Hepatocyte (in vitro differentiated cells): ENCODE results near the gene INPP4B. TPM values are rescaled to one million over a fixed set of nuclear protein-coding genes. Genes with fewer than 3 reads are reported as not detected.

Experiments used
- DNase-seq: peaks from one replicate; pipeline ENCODE4 v3.0.0-alpha.2; 2016; ENCODE audit warnings: low spot score
- H2AFZ ChIP-seq: fragments of 200-600 bp; sonication (generic); 2 replicates; pipeline ENCODE4 v1.6.0; 2016; ENCODE audit warnings: antibody characterized with exemption, mild to moderate bottlenecking
- H3K27ac ChIP-seq: fragments of 200-600 bp; sonication (generic); 2 replicates; pipeline ENCODE4 v1.5.1; 2016; ENCODE audit warnings: mild to moderate bottlenecking
- H3K27me3 ChIP-seq: fragments of 200-600 bp; sonication (generic); 2 replicates; pipeline ENCODE4 v1.6.1; 2016
- H3K36me3 ChIP-seq: fragments of 200-600 bp; sonication (generic); replicated peaks from 2 replicates; pipeline ENCODE4 v1.5.1; 2016; ENCODE audit warnings: low read depth; ENCODE audit not compliant: insufficient read depth
- H3K4me1 ChIP-seq: fragments of 200-600 bp; sonication (generic); 2 replicates; pipeline ENCODE4 v1.5.1; 2016; ENCODE audit warnings: mild to moderate bottlenecking, moderate library complexity; ENCODE audit not compliant: insufficient read depth
- H3K4me2 ChIP-seq: fragments of 200-600 bp; sonication (generic); 2 replicates; pipeline ENCODE4 v1.6.0; 2016
- H3K4me3 ChIP-seq: fragments of 200-600 bp; sonication (generic); 2 replicates; pipeline ENCODE4 v1.5.1; 2016; ENCODE audit warnings: mild to moderate bottlenecking
- H3K79me2 ChIP-seq: fragments of 200-600 bp; sonication (generic); 2 replicates; pipeline ENCODE4 v1.6.0; 2017; ENCODE audit warnings: mild to moderate bottlenecking
- H3K9me2 ChIP-seq: fragments of 200-600 bp; sonication (generic); replicated peaks from 2 replicates; pipeline ENCODE4 v1.6.0; 2017; ENCODE audit warnings: mild to moderate bottlenecking; ENCODE audit not compliant: insufficient read depth
- H3K9me3 ChIP-seq: fragments of 200-600 bp; sonication (generic); 2 replicates; pipeline ENCODE4 v1.5.1; 2016; ENCODE audit warnings: low read depth, mild to moderate bottlenecking
- H4K20me1 ChIP-seq: fragments of 200-600 bp; sonication (generic); 2 replicates; pipeline ENCODE4 v1.6.0; 2016; ENCODE audit warnings: mild to moderate bottlenecking; ENCODE audit not compliant: insufficient read depth, poor library complexity, severe bottlenecking
- CTCF ChIP-seq: fragments of 200-600 bp; sonication (generic); IDR thresholded peaks from 2 replicates; pipeline ENCODE4 v1.5.1; 2016; ENCODE audit warnings: antibody characterized with exemption, mild to moderate bottlenecking; ENCODE audit not compliant: poor library complexity
- EZH2 ChIP-seq: fragments of 200-600 bp; sonication (generic); IDR thresholded peaks from 2 replicates; pipeline ENCODE4 v1.6.1; 2016; ENCODE audit warnings: antibody characterized with exemption, mild to moderate bottlenecking, borderline replicate concordance
- EZH2phosphoT487 ChIP-seq: fragments of 200-600 bp; sonication (generic); IDR thresholded peaks from one replicate; pipeline ENCODE4 v1.6.1; 2018; ENCODE audit warnings: antibody characterized with exemption, mild to moderate bottlenecking, low read depth, moderate library complexity; ENCODE audit not compliant: unreplicated experiment, severe bottlenecking
- WGBS: methylation state at CpG from one replicate; pipeline ENCODE4 v1.1.6; 2016; ENCODE audit warnings: low lambda C conversion rate; ENCODE audit errors: missing lambda C conversion rate; 5-methylcytosine and 5-hydroxymethylcytosine counted together
- polyA plus RNA-seq: library from polyadenylated mRNA; unstranded; fragments of >200 nt; fragmentation: Nextera tagmentation; extraction: Ambion mirVana; gene quantifications from 2 replicates; pipeline ENCODE4 v1.2.1, GENCODE V29; 2016
- total RNA-seq: library from RNA; depleted of rRNA; stranded (reverse); fragments of >200 nt; gene quantifications from 2 replicates; pipeline ENCODE4 v1.2.3, GENCODE V29; 2014

The INPP4B gene
- total and polyA plus RNA-seq, 2 experiments from 2014 or later = 4.2 to 7.1 TPM

- H3K4me2 ChIP-seq = no peak overlapping the region
- no peak overlapping the region for H2AFZ ChIP-seq
- no peaks in the 10 kb centered on the region for H4K20me1 ChIP-seq
- no peaks in the 10 kb centered on the region for H3K4me1 ChIP-seq
- no peaks in the 10 kb centered on the region for H3K79me2 ChIP-seq
- no peak for DNase-seq
- H3K27ac ChIP-seq = no peak overlapping the region
- H3K4me3 ChIP-seq = no peak overlapping the region
- no peak for TF ChIP-seq EZH2phosphoT487
- TF ChIP-seq EZH2 = no peak
- no peak for TF ChIP-seq CTCF
- H3K36me3 ChIP-seq = no peaks in the 10 kb centered on the region
- no peaks in the 10 kb centered on the region for H3K27me3 ChIP-seq
- no peaks in the 10 kb centered on the region for H3K9me3 ChIP-seq
- no peaks in the 10 kb centered on the region for H3K9me2 ChIP-seq
These were observed 645.1 kb downstream of the INPP4B start for GRCh38 chr4:142201041-142201440.

GRCh38 chr4:142194905-142195304, 651.2 kb downstream of the INPP4B start:
- Histone ChIP-seq H3K36me3 (no peaks in the 10 kb centered on the region), H3K4me3 (no peak overlapping the region), H2AFZ (no peak overlapping the region), H3K79me2 (no peaks in the 10 kb centered on the region), H3K4me2 (no peak overlapping the region), H3K9me3 (no peaks in the 10 kb centered on the region), H3K9me2 (no peaks in the 10 kb centered on the region), H4K20me1 (no peaks in the 10 kb centered on the region), H3K27ac (no peak overlapping the region), H3K4me1 (no peaks in the 10 kb centered on the region), H3K27me3 (no peaks in the 10 kb centered on the region)
- 77% methylated on average over 2 of the region's 2 CpGs for WGBS
- no peak for TF ChIP-seq EZH2
- no peak for TF ChIP-seq CTCF
- no peak for TF ChIP-seq EZH2phosphoT487
- no peak for DNase-seq

- H3K4me3 ChIP-seq = no peak overlapping the region
- no peak for TF ChIP-seq EZH2phosphoT487
- no peak for TF ChIP-seq CTCF
- no peak for TF ChIP-seq EZH2
- no peaks in the 10 kb centered on the region for H3K9me3 ChIP-seq
- H3K79me2 ChIP-seq = no peaks in the 10 kb centered on the region
- no peak overlapping the region for H2AFZ ChIP-seq
- no peaks in the 10 kb centered on the region for H3K9me2 ChIP-seq
- H3K27me3 ChIP-seq = no peaks in the 10 kb centered on the region
- no peaks in the 10 kb centered on the region for H3K36me3 ChIP-seq
- no peak overlapping the region for H3K27ac ChIP-seq
- DNase-seq = no peak
- H3K4me2 ChIP-seq = no peak overlapping the region
- H4K20me1 ChIP-seq = no peaks in the 10 kb centered on the region
- H3K4me1 ChIP-seq = no peaks in the 10 kb centered on the region
- WGBS = 58% methylated on average over 3 of the region's 3 CpGs
These were observed 654.2 kb downstream of the INPP4B start for GRCh38 chr4:142191901-142192300.

GRCh38 chr4:142181021-142181420, 665.1 kb downstream of the INPP4B start:
- no peak overlapping the region for H3K4me2 ChIP-seq
- 94% methylated on average over 3 of the region's 3 CpGs for WGBS
- no peaks in the 10 kb centered on the region for H3K9me2 ChIP-seq
- H4K20me1 ChIP-seq = no peaks in the 10 kb centered on the region
- TF ChIP-seq CTCF (no peak), EZH2 (no peak), EZH2phosphoT487 (no peak)
- H3K9me3 ChIP-seq = no peaks in the 10 kb centered on the region
- DNase-seq = no peak
- H3K36me3 ChIP-seq = no peaks in the 10 kb centered on the region
- no peak overlapping the region for H3K27ac ChIP-seq
- H3K4me1 ChIP-seq = no peaks in the 10 kb centered on the region
- no peak overlapping the region for H3K4me3 ChIP-seq
- H2AFZ ChIP-seq = no peak overlapping the region
- H3K27me3 ChIP-seq = no peaks in the 10 kb centered on the region
- H3K79me2 ChIP-seq = no peaks in the 10 kb centered on the region
